NCI-H2081 treated with DMSO at 0.1 percent for 48 hours (cell line): ENCODE data around the gene RCVRN.

Source experiments
- DNase-seq: peaks from one replicate; lab custom pipeline; 2025; lab: John Stamatoyannopoulos, UW

The RCVRN gene

GRCh38 chr17:9898812-9899211, 6.3 kb downstream of the RCVRN start:
- no peak for DNase-seq

- DNase-seq: no peak
Measured at GRCh38 chr17:9897372-9897968, 7.6 kb downstream of the RCVRN start.

GRCh38 chr17:9895923-9896322, 9.1 kb downstream of the RCVRN start:
- DNase-seq: no peak

GRCh38 chr17:9894231-9894630, 10.8 kb downstream of the RCVRN start:
- DNase-seq: no peak

- no peak for DNase-seq
Measured at GRCh38 chr17:9893411-9894012, 11.6 kb downstream of the RCVRN start.

- no peak for DNase-seq
Measured at GRCh38 chr17:9890124-9890523, 14.9 kb downstream of the RCVRN start.

GRCh38 chr17:9887508-9887907, 17.6 kb downstream of the RCVRN start:
- no peak for DNase-seq

- no peak for DNase-seq
Measured at GRCh38 chr17:9886141-9886930, 18.7 kb downstream of the RCVRN start.

- no peak for DNase-seq
Measured at GRCh38 chr17:9883451-9883850, 21.6 kb downstream of the RCVRN start.

- no peak for DNase-seq
Measured at GRCh38 chr17:9880582-9880999, 24.5 kb downstream of the RCVRN start.

GRCh38 chr17:9878786-9879525, 26.1 kb downstream of the RCVRN start:
- DNase-seq: no peak

GRCh38 chr17:9878356-9878755, 26.7 kb downstream of the RCVRN start:
- no peak for DNase-seq

- DNase-seq: no peak
Measured at GRCh38 chr17:9875441-9875840, 29.6 kb downstream of the RCVRN start.

- DNase-seq: no peak
Measured at GRCh38 chr17:9874722-9875121, 30.3 kb downstream of the RCVRN start.

GRCh38 chr17:9872852-9873251, 32.2 kb downstream of the RCVRN start:
- no peak for DNase-seq

GRCh38 chr17:9868552-9868951, 36.5 kb downstream of the RCVRN start:
- DNase-seq: no peak

GRCh38 chr17:9865586-9865985, 39.5 kb downstream of the RCVRN start:
- DNase-seq: no peak

GRCh38 chr17:9862949-9863348, 42.1 kb downstream of the RCVRN start:
- DNase-seq: no peak

GRCh38 chr17:9862220-9862619, 42.9 kb downstream of the RCVRN start:
- DNase-seq: no peak

- DNase-seq: no peak
Measured at GRCh38 chr17:9860851-9861250, 44.2 kb downstream of the RCVRN start.

- no peak for DNase-seq
Measured at GRCh38 chr17:9859781-9860180, 45.3 kb downstream of the RCVRN start.

- no peak for DNase-seq
Measured at GRCh38 chr17:9855036-9855435, 50.0 kb downstream of the RCVRN start.

- no peak for DNase-seq
Measured at GRCh38 chr17:9854255-9854654, 50.8 kb downstream of the RCVRN start.
